ENCODE data around the gene SLIT2.

SLIT2 gene

DNA sequence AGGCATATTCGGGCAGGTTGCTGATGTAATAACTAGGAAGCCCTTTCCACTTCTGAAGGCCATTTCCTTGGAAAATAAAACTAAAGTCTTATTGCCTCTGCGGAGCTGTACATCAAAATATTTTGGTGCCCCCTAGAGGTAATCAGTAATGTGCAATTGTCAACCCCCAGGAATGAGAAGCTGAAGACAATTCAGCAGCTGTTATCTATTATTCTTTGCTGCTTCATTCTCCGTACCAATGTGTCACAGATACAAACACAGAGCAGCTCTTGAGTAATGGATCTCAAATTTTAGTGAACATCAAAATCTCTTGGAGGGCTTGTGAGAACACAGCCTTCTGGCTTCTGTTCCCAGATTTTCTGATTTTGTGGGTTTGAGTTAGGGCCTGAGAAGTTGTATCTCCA is 3.5 kb upstream of the SLIT2 start:
- DNase-seq (ENCODE audit: low read depth) = peak; percentile 63
- TF ChIP-seq POLR2A (IDR thresholded peaks at IDR 0.05; ENCODE audit: extremely low read depth, insufficient read length) (no peak), MYC (IDR thresholded peaks at IDR 0.05; ENCODE audit: low read depth, low read length) (no peak)
- TF ChIP-seq, protein P1, sequence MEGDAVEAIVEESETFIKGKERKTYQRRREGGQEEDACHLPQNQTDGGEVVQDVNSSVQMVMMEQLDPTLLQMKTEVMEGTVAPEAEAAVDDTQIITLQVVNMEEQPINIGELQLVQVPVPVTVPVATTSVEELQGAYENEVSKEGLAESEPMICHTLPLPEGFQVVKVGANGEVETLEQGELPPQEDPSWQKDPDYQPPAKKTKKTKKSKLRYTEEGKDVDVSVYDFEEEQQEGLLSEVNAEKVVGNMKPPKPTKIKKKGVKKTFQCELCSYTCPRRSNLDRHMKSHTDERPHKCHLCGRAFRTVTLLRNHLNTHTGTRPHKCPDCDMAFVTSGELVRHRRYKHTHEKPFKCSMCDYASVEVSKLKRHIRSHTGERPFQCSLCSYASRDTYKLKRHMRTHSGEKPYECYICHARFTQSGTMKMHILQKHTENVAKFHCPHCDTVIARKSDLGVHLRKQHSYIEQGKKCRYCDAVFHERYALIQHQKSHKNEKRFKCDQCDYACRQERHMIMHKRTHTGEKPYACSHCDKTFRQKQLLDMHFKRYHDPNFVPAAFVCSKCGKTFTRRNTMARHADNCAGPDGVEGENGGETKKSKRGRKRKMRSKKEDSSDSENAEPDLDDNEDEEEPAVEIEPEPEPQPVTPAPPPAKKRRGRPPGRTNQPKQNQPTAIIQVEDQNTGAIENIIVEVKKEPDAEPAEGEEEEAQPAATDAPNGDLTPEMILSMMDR (IDR thresholded peaks at IDR 0.05; ENCODE audit: low read depth, low read length) = peak; percentile 77
- TF ChIP-seq, protein P2, sequence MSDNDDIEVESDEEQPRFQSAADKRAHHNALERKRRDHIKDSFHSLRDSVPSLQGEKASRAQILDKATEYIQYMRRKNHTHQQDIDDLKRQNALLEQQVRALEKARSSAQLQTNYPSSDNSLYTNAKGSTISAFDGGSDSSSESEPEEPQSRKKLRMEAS (IDR thresholded peaks at IDR 0.05; ENCODE audit: low read depth, low read length) = no peak
- no peak overlapping the region for H3K4me3 ChIP-seq (ENCODE audit: low read depth, low read length)

DNA sequence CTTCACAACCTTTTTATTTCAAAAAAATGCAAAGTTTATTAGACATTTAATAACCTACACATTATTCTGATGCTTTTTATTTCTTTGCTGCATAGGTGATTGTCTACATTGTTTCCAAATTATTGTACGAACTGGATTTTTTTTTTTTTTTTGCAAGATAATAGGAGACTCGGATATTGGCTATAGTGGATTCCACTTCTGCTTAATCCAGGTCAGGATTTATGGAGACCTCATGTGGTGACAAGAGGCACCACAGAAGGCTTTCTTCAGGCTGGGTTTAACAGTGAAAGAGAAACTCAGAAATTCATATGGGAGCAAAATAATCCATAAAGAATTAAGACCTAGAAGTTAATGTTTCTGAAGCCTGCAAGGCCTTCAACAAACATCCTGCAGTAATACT is 2.4 kb upstream of the SLIT2 start:
- DNase-seq (ENCODE audit: low read depth) = peak; percentile 39

DNA sequence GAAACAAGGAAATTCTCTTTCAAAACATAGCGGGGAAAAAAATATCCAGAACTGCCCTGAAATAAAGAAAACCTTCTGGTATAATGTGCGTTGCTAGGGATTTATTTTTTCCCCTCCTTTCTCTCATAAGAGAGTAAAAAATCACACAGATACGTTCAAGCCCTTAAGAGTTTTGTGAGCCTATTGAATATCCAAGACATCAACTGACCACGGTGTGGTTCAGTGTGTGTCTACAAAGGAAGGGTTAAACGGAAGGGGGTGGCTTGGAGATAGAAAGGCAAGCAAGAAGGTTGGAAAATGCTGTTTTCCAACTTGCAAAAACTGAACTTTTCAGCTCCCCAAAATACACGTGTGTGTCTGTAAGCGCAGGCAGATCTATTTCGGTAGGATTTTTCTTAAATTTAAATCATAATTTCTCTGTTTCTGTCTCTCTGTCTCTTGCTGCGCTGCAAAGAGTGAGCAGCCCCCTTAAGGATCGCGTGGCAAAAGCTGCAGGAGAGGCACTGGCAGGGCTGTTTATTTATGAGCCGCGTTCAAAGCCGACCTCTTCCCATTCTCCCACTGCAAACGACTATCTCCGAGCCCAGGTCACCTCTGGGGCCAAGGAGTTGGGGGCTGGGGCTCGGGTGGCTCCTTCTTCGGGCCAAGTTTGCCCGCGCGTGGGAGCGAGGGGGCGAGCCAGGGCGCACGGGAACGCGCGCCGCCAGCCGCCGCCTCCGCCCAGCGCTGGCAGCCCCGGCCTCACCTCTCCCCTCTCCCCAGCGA is 492 bp upstream of the SLIT2 start:
- no peak overlapping the region for H3K4me3 ChIP-seq (ENCODE audit: low read depth, low read length)

More for the DNA sequence above, 2.4 kb upstream of the SLIT2 start:
- no peak overlapping the region for H3K4me3 ChIP-seq (ENCODE audit: low read depth, low read length)
- TF ChIP-seq, protein P1 (IDR thresholded peaks at IDR 0.05; ENCODE audit: low read depth, low read length) = peak; percentile 34
- TF ChIP-seq, protein P2 (IDR thresholded peaks at IDR 0.05; ENCODE audit: low read depth, low read length) = no peak

DNA sequence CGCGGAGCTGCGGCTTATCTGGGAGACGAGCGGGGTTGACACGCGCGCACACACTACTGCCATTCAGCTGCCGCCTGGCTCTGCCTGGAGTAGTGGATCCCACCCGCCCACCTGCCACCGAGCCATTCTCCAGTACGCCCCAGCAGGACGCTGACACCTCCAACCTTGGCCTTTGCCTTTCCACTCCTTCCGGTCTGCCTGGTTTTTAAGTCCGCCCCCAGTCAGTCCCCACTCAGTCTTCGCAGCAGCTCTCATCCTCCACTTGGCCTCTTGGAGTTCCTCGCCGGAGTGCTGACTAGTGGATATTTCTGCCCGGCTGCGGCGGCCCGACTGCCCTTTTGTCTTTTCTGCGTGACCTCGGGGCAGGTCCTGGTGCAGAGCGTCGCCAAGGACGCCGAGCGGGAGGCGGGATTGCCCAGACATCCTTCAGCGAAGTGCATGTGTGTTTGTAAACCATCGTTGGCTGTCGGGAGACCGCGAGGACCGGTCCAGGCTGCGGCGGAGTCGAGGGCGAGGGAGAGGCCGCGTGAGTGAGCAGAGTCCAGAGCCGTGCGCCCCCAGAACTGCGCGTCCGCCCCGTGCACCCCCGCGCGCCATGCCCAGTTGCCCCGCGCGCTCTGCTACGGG is 1.1 kb downstream of the SLIT2 start:
- peak; percentile 9 for DNase-seq (ENCODE audit: low read depth)
- no peak overlapping the region for H3K4me3 ChIP-seq (ENCODE audit: low read depth, low read length)
- TF ChIP-seq, protein P1 (IDR thresholded peaks at IDR 0.05; ENCODE audit: low read depth, low read length) = no peak
- TF ChIP-seq POLR2A (IDR thresholded peaks at IDR 0.05; ENCODE audit: extremely low read depth, insufficient read length) = no peak
- no peak for TF ChIP-seq MYC (IDR thresholded peaks at IDR 0.05; ENCODE audit: low read depth, low read length)
- TF ChIP-seq, protein P2 (IDR thresholded peaks at IDR 0.05; ENCODE audit: low read depth, low read length) = no peak

More for the DNA sequence above, 492 bp upstream of the SLIT2 start:
- no peak for DNase-seq (ENCODE audit: low read depth)
- TF ChIP-seq, protein P1 (IDR thresholded peaks at IDR 0.05; ENCODE audit: low read depth, low read length) = no peak
- TF ChIP-seq MYC (IDR thresholded peaks at IDR 0.05; ENCODE audit: low read depth, low read length) = no peak
- TF ChIP-seq, protein P2 (IDR thresholded peaks at IDR 0.05; ENCODE audit: low read depth, low read length) = no peak
- TF ChIP-seq POLR2A (IDR thresholded peaks at IDR 0.05; ENCODE audit: extremely low read depth, insufficient read length) = no peak

DNA sequence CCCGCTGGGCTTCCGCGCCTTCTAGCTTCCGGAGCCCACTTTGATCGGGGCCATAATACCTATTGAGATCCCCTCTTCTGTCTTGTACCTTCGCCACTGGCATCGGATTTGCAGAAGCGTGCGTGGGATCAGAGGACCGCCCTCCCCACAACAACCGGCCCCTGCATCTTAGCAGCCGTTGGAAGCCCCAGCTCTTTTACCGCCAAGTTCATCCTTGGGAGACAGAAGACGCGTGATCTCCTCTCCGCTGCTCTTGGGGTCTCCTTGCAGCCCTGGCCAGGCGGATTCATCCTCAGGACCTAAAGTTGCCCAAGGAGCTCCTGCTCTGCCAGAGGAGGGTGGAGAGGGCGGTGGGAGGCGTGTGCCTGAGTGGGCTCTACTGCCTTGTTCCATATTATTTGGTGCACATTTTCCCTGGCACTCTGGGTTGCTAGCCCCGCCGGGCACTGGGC is 1.6 kb downstream of the SLIT2 start:
- no peak overlapping the region for H3K4me3 ChIP-seq (ENCODE audit: low read depth, low read length)
- DNase-seq (ENCODE audit: low read depth) = no peak
- no peak for TF ChIP-seq MYC (IDR thresholded peaks at IDR 0.05; ENCODE audit: low read depth, low read length)
- TF ChIP-seq, protein P2 (IDR thresholded peaks at IDR 0.05; ENCODE audit: low read depth, low read length) = no peak
- TF ChIP-seq POLR2A (IDR thresholded peaks at IDR 0.05; ENCODE audit: extremely low read depth, insufficient read length) = no peak
- TF ChIP-seq, protein P1 (IDR thresholded peaks at IDR 0.05; ENCODE audit: low read depth, low read length) = no peak
